Loucy (cell line): Measurements from ENCODE around the gene FOS.

Experiments
- H2AFZ ChIP-seq: fragments of 200-600 bp; sonication (generic); 2 replicates; pipeline ENCODE4 v1.6.0; 2016; ENCODE audit warnings: antibody characterized with exemption, mild to moderate bottlenecking, low read length, moderate library complexity
- H3F3A ChIP-seq: fragments of 200-600 bp; 2 replicates; pipeline ENCODE4 v1.6.0; 2016; ENCODE audit warnings: antibody characterized with exemption, low read depth, mild to moderate bottlenecking
- H3K27me3 ChIP-seq: fragments of 200-600 bp; sonication (generic); 2 replicates; pipeline ENCODE4 v1.6.1; 2014; ENCODE audit warnings: low read length, mild to moderate bottlenecking; ENCODE audit not compliant: insufficient read depth, poor library complexity, severe bottlenecking
- H3K36me3 ChIP-seq: fragments of 200-600 bp; sonication (generic); 2 replicates; pipeline ENCODE4 v1.6.1; 2016; ENCODE audit warnings: low read length; ENCODE audit not compliant: insufficient read depth
- H3K4me1 ChIP-seq: fragments of 200-600 bp; sonication (generic); 2 replicates; pipeline ENCODE4 v1.5.1; 2014; ENCODE audit warnings: low read length, mild to moderate bottlenecking; ENCODE audit not compliant: insufficient read depth, poor library complexity, severe bottlenecking
- H3K4me2 ChIP-seq: fragments of 200-600 bp; sonication (generic); 2 replicates; pipeline ENCODE4 v1.6.0; 2014; ENCODE audit warnings: antibody characterized with exemption, low read length, low read depth, mild to moderate bottlenecking; ENCODE audit not compliant: poor library complexity, severe bottlenecking
- H3K4me3 ChIP-seq: fragments of 200-600 bp; sonication (generic); 2 replicates; pipeline ENCODE4 v1.5.1; 2014; ENCODE audit warnings: low read length, mild to moderate bottlenecking, mixed read lengths; ENCODE audit not compliant: poor library complexity, severe bottlenecking
- H3K79me2 ChIP-seq: fragments of 200-600 bp; sonication (generic); 2 replicates; pipeline ENCODE4 v1.6.1; 2014; ENCODE audit warnings: low read length; ENCODE audit not compliant: insufficient read depth
- H3K9ac ChIP-seq: fragments of 200-600 bp; sonication (generic); 2 replicates; pipeline ENCODE4 v1.6.0; 2014; ENCODE audit warnings: mild to moderate bottlenecking, low read depth, low read length, moderate library complexity; ENCODE audit not compliant: poor library complexity, severe bottlenecking
- H3K9me2 ChIP-seq: fragments of 200-600 bp; sonication (generic); replicated peaks from 2 replicates; pipeline ENCODE4 v1.6.1; 2016; ENCODE audit warnings: low read depth, low read length, mixed read lengths
- H3K9me3 ChIP-seq: fragments of 200-600 bp; sonication (generic); 2 replicates; pipeline ENCODE4 v1.6.1; 2014; ENCODE audit warnings: mild to moderate bottlenecking, antibody characterized with exemption, low read length, low read depth; ENCODE audit not compliant: insufficient read depth
- H4K20me1 ChIP-seq: fragments of 200-600 bp; sonication (generic); 2 replicates; pipeline ENCODE4 v1.6.0; 2014; ENCODE audit warnings: antibody characterized with exemption, low read length, mild to moderate bottlenecking; ENCODE audit not compliant: insufficient read depth, poor library complexity, severe bottlenecking
- CTCF ChIP-seq: fragments of 200-600 bp; sonication (generic); conservative IDR thresholded peaks from 2 replicates; pipeline ENCODE4 v1.5.1; 2014; ENCODE audit warnings: mild to moderate bottlenecking, antibody characterized with exemption, low read length
- EZH2phosphoT487 ChIP-seq: fragments of 200-600 bp; IDR thresholded peaks from 2 replicates; pipeline ENCODE4 v1.6.1; 2018; ENCODE audit warnings: antibody characterized with exemption, mild to moderate bottlenecking, moderate library complexity, borderline replicate concordance

The FOS gene

GRCh38 chr14:75261820-75262219 lies 16.8 kb upstream of the FOS start:
- Histone ChIP-seq H4K20me1 (no peaks in the 10 kb centered on the region), H3K27me3 (no peaks in the 10 kb centered on the region), H3K4me1 (peaks cover 24% of the 10 kb centered on the region), H3K4me3 (no peak overlapping the region), H3K9me3 (no peaks in the 10 kb centered on the region), H2AFZ (no peak overlapping the region), H3K36me3 (no peaks in the 10 kb centered on the region), H3K9me2 (no peaks in the 10 kb centered on the region), H3K79me2 (no peaks in the 10 kb centered on the region), H3K9ac (no peak overlapping the region), H3K4me2 (no peak overlapping the region), H3F3A (no peaks in the 10 kb centered on the region)
- no peak for TF ChIP-seq CTCF
- TF ChIP-seq EZH2phosphoT487 = no peak

GRCh38 chr14:75262641-75263040 lies 16.0 kb upstream of the FOS start:
- H3K9me2 ChIP-seq = no peaks in the 10 kb centered on the region
- H4K20me1 ChIP-seq = no peaks in the 10 kb centered on the region
- no peak overlapping the region for H2AFZ ChIP-seq
- no peak overlapping the region for H3K4me3 ChIP-seq
- no peaks in the 10 kb centered on the region for H3F3A ChIP-seq
- no peak overlapping the region for H3K9ac ChIP-seq
- TF ChIP-seq EZH2phosphoT487 (no peak), CTCF (no peak)
- peaks cover 24% of the 10 kb centered on the region for H3K4me1 ChIP-seq
- no peak overlapping the region for H3K4me2 ChIP-seq
- no peaks in the 10 kb centered on the region for H3K79me2 ChIP-seq
- H3K36me3 ChIP-seq = no peaks in the 10 kb centered on the region
- H3K27me3 ChIP-seq = no peaks in the 10 kb centered on the region
- no peaks in the 10 kb centered on the region for H3K9me3 ChIP-seq

GRCh38 chr14:75264036-75264435 lies 14.6 kb upstream of the FOS start:
- Histone ChIP-seq H3K4me2 (no peak overlapping the region), H3K36me3 (no peaks in the 10 kb centered on the region), H3K4me1 (peaks cover 16% of the 10 kb centered on the region)

More at GRCh38 chr14:75264036-75264435, 14.6 kb upstream of the FOS start:
- Histone ChIP-seq H4K20me1 (no peaks in the 10 kb centered on the region), H2AFZ (no peak overlapping the region), H3K27me3 (no peaks in the 10 kb centered on the region), H3F3A (no peaks in the 10 kb centered on the region), H3K79me2 (no peaks in the 10 kb centered on the region), H3K9ac (no peak overlapping the region), H3K9me3 (no peaks in the 10 kb centered on the region), H3K9me2 (no peaks in the 10 kb centered on the region), H3K4me3 (no peak overlapping the region)
- TF ChIP-seq EZH2phosphoT487 = no peak
- TF ChIP-seq CTCF = no peak
